ENCODE measurements around the gene DAAM2. TPM values are rescaled to one million over a fixed set of nuclear protein-coding genes. Genes with fewer than 3 reads are reported as not detected.

The DAAM2 gene
- polyA plus RNA-seq, 3 donors from 2014 or later, result not detected

- H3K36me3 Mint-ChIP-seq, result no peaks in the 10 kb centered on the region
- no peak overlapping the region for H3K4me3 Mint-ChIP-seq
- peaks cover 18 to 27% of the 10 kb centered on the region in 2 donors for H3K4me1 Mint-ChIP-seq
- H3K27ac Mint-ChIP-seq, result no peak overlapping the region
- no peaks in the 10 kb centered on the region for H3K9me3 Mint-ChIP-seq
- no peak for DNase-seq
- peaks cover 2 to 9% (median 8%) of the 10 kb centered on the region in 3 donors for H3K27me3 Mint-ChIP-seq (ENCODE audit: low read depth in 3 of 3)
Measured at GRCh38 chr6:39936857-39937256, 144.7 kb downstream of the DAAM2 start.

- no peaks in the 10 kb centered on the region for H3K36me3 Mint-ChIP-seq
- peaks cover 2 to 9% (median 8%) of the 10 kb centered on the region in 3 donors for H3K27me3 Mint-ChIP-seq (ENCODE audit: low read depth in 3 of 3)
- peaks cover 18 to 27% of the 10 kb centered on the region in 2 donors for H3K4me1 Mint-ChIP-seq
- H3K9me3 Mint-ChIP-seq, result no peaks in the 10 kb centered on the region
- no peak overlapping the region for H3K27ac Mint-ChIP-seq
- no peak overlapping the region for H3K4me3 Mint-ChIP-seq
- DNase-seq, result no peak
Measured at GRCh38 chr6:39937686-39938333, 145.6 kb downstream of the DAAM2 start.

GRCh38 chr6:39938773-39939654 is 146.8 kb downstream of the DAAM2 start:
- Mint-ChIP-seq H3K4me1 (peaks cover 12 to 17% of the 10 kb centered on the region in 2 donors), H3K9me3 (no peaks in the 10 kb centered on the region), H3K27ac (no peak overlapping the region), H3K36me3 (no peaks in the 10 kb centered on the region), H3K27me3 (ENCODE audit: low read depth in 3 of 3) (peaks cover 5 to 8% (median 6%) of the 10 kb centered on the region in 3 donors), H3K4me3 (no peak overlapping the region)
- no peak for DNase-seq

DNA sequence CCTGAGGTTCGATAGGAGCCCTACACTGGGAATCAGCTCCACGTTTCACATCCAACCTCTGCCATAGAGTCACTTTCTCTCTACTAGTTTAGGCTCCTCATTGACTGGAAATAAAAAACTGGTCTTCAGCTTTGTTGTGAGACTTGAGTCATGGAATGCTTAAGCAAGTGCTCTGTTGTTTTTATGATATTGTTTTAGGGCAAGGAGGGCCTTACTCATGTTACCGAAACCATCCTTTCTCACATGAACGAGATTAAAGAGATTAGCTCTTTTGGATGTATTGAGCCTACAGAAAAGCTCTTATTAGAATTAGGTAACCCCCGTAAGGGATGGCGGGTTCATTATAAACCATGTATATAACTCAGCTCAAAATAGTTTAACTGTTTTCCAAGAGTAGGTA is 149.0 kb downstream of the DAAM2 start:
- H3K4me1 Mint-ChIP-seq, result no peaks in the 10 kb centered on the region
- DNase-seq, result no peak
- no peaks in the 10 kb centered on the region for H3K9me3 Mint-ChIP-seq
- no peaks in the 10 kb centered on the region for H3K36me3 Mint-ChIP-seq
- H3K27ac Mint-ChIP-seq, result no peak overlapping the region
- H3K4me3 Mint-ChIP-seq, result no peak overlapping the region
- H3K27me3 Mint-ChIP-seq (ENCODE audit: low read depth in 3 of 3), result peaks cover 5 to 8% (median 6%) of the 10 kb centered on the region in 3 donors

DNA sequence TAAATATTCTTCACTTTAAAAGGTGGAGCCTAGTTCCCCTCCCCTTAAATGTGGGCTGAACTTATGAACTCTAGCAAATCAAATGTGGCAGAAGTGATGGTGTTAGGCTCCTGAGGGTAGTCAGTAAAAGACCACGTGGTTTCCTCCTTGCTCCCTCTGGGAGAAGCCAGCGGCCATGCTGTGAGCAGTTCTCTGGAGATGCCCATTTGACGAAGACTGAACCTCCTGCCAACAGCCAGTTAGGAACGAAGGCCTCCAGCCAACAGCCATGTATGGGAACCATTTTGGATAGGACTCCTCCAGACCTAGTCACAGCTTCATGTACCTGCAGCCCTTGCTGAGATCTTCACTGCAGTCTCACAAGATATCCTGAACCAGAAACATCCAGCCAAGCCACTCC is 149.6 kb downstream of the DAAM2 start:
- Mint-ChIP-seq H3K4me1 (no peaks in the 10 kb centered on the region), H3K36me3 (no peaks in the 10 kb centered on the region), H3K4me3 (no peak overlapping the region), H3K9me3 (no peaks in the 10 kb centered on the region), H3K27ac (no peak overlapping the region), H3K27me3 (ENCODE audit: low read depth in 3 of 3) (peaks cover 6 to 8% (median 7%) of the 10 kb centered on the region in 3 donors)
- DNase-seq, result no peak

GRCh38 chr6:39942903-39943580 is 150.9 kb downstream of the DAAM2 start:
- H3K27me3 Mint-ChIP-seq (ENCODE audit: low read depth in 3 of 3), result peaks cover 5 to 10% (median 6%) of the 10 kb centered on the region in 3 donors
- no peak overlapping the region for H3K27ac Mint-ChIP-seq
- no peaks in the 10 kb centered on the region for H3K4me1 Mint-ChIP-seq
- H3K9me3 Mint-ChIP-seq, result no peaks in the 10 kb centered on the region
- no peak overlapping the region for H3K4me3 Mint-ChIP-seq
- no peaks in the 10 kb centered on the region for H3K36me3 Mint-ChIP-seq
- no peak for DNase-seq

GRCh38 chr6:39945626-39946025 is 153.4 kb downstream of the DAAM2 start:
- H3K27me3 Mint-ChIP-seq (ENCODE audit: low read depth in 3 of 3), result peaks cover 2 to 5% (median 2%) of the 10 kb centered on the region in 3 donors
- no peak for DNase-seq
- no peaks in the 10 kb centered on the region for H3K9me3 Mint-ChIP-seq
- H3K4me1 Mint-ChIP-seq, result no peaks in the 10 kb centered on the region
- no peaks in the 10 kb centered on the region for H3K36me3 Mint-ChIP-seq
- no peak overlapping the region for H3K27ac Mint-ChIP-seq
- no peak overlapping the region for H3K4me3 Mint-ChIP-seq

DNA sequence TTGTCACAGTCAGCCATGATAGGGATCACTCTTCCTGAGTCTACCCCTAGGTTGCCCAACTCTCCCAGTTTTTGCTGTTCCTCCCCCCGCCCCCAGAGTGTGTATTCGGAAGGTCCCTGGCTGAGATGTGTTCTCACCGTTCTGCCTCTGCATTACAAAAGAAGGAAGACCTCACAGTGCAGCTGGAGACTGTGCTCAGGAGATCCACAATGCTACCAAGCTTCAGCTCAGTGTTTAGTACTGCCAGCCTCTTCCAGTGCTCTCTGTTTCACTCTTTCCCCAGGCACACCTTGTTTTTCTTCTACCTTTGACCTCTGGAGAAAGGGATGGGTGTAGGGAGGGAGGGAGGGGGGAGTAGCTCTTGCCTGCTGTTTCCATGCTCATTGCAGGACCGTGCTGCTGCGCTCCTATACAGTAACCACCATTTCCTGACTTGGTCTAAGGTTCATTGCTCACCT is 155.5 kb downstream of the DAAM2 start:
- no peaks in the 10 kb centered on the region for H3K36me3 Mint-ChIP-seq
- no peak for DNase-seq
- H3K9me3 Mint-ChIP-seq, result no peaks in the 10 kb centered on the region
- no peaks in the 10 kb centered on the region for H3K4me1 Mint-ChIP-seq
- H3K27ac Mint-ChIP-seq, result no peak overlapping the region
- peaks cover 0 to 5% (median 2%) of the 10 kb centered on the region in 3 donors for H3K27me3 Mint-ChIP-seq (ENCODE audit: low read depth in 3 of 3)
- H3K4me3 Mint-ChIP-seq, result no peak overlapping the region

- Mint-ChIP-seq H3K36me3 (no peaks in the 10 kb centered on the region), H3K27ac (no peak overlapping the region), H3K4me1 (no peaks in the 10 kb centered on the region), H3K27me3 (ENCODE audit: low read depth in 3 of 3) (peaks cover 0 to 3% (median 2%) of the 10 kb centered on the region in 3 donors), H3K9me3 (no peaks in the 10 kb centered on the region), H3K4me3 (no peak overlapping the region)
- no peak for DNase-seq
Measured at GRCh38 chr6:39948199-39948791, 156.1 kb downstream of the DAAM2 start.

- Mint-ChIP-seq H3K27ac (no peak overlapping the region), H3K4me3 (no peak overlapping the region), H3K27me3 (ENCODE audit: low read depth in 3 of 3) (peaks cover 0 to 2% (median 2%) of the 10 kb centered on the region in 3 donors), H3K36me3 (no peaks in the 10 kb centered on the region), H3K4me1 (no peaks in the 10 kb centered on the region), H3K9me3 (no peaks in the 10 kb centered on the region)
- DNase-seq, result no peak
Measured at GRCh38 chr6:39950125-39950720, 158.0 kb downstream of the DAAM2 start.

DNA sequence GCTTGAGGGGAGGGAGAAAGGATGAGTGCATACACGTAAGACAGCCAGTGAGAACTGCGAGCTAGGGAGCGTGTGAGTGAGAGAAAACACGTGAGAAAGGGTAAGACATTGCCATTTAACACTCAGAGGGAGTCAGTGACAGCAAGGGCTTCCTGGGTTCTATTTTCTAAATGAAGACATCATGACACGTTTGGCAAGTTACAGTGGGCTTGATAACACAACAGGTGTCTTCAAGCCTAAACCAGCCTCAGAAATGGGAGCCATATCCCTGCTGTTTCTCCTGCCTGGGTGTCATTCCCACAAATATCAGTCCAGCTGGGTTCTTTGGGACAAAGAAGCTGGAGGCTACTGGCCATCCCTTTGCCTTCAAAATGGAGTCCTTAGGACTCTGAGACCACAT is 159.0 kb downstream of the DAAM2 start:
- no peak overlapping the region for H3K4me3 Mint-ChIP-seq
- H3K36me3 Mint-ChIP-seq, result no peaks in the 10 kb centered on the region
- peaks cover 0 to 4% (median 2%) of the 10 kb centered on the region in 3 donors for H3K27me3 Mint-ChIP-seq (ENCODE audit: low read depth in 3 of 3)
- H3K27ac Mint-ChIP-seq, result no peak overlapping the region
- H3K4me1 Mint-ChIP-seq, result no peaks in the 10 kb centered on the region
- DNase-seq, result no peak
- no peaks in the 10 kb centered on the region for H3K9me3 Mint-ChIP-seq

GRCh38 chr6:39951716-39952115 is 159.5 kb downstream of the DAAM2 start:
- H3K9me3 Mint-ChIP-seq, result no peaks in the 10 kb centered on the region
- peaks cover 0 to 2% (median 2%) of the 10 kb centered on the region in 3 donors for H3K27me3 Mint-ChIP-seq (ENCODE audit: low read depth in 3 of 3)
- H3K27ac Mint-ChIP-seq, result no peak overlapping the region
- H3K36me3 Mint-ChIP-seq, result no peaks in the 10 kb centered on the region
- no peaks in the 10 kb centered on the region for H3K4me1 Mint-ChIP-seq
- H3K4me3 Mint-ChIP-seq, result no peak overlapping the region
- no peak for DNase-seq

GRCh38 chr6:39952167-39952566 is 160.0 kb downstream of the DAAM2 start:
- no peak overlapping the region for H3K27ac Mint-ChIP-seq
- no peak overlapping the region for H3K4me3 Mint-ChIP-seq
- no peaks in the 10 kb centered on the region for H3K36me3 Mint-ChIP-seq
- no peaks in the 10 kb centered on the region for H3K4me1 Mint-ChIP-seq
- H3K27me3 Mint-ChIP-seq (ENCODE audit: low read depth in 3 of 3), result peaks cover 0 to 2% (median 2%) of the 10 kb centered on the region in 3 donors
- DNase-seq, result no peak
- H3K9me3 Mint-ChIP-seq, result no peaks in the 10 kb centered on the region

Measured in immature natural killer cell (primary cell).